WTC11 (cell line): ENCODE measurements around the gene HLCS.

Experiments used
- ATF2 ChIP-seq: sonication (generic); formaldehyde crosslinking; IDR thresholded peaks from 2 replicates; pipeline ENCODE4 v1.8.1; 2022; ENCODE audit warnings: low read depth, missing genetic modification reagents, borderline replicate concordance
- ATF3 ChIP-seq: sonication (generic); formaldehyde crosslinking; conservative IDR thresholded peaks from 2 replicates; pipeline ENCODE4 v1.8.1; 2022; ENCODE audit warnings: mild to moderate bottlenecking, missing genetic modification reagents
- CBFB ChIP-seq: sonication (generic); formaldehyde crosslinking; IDR thresholded peaks from 2 replicates; pipeline ENCODE4 v1.8.1; 2022; ENCODE audit warnings: mild to moderate bottlenecking, low read depth, missing genetic modification reagents
- CREM ChIP-seq: sonication (generic); formaldehyde crosslinking; IDR thresholded peaks from 2 replicates; pipeline ENCODE4 v1.8.1; 2022; ENCODE audit warnings: mild to moderate bottlenecking, missing genetic modification reagents, moderate library complexity
- CTCF ChIP-seq: fragments of 200-600 bp; IDR thresholded peaks from 2 replicates; pipeline ENCODE4 v1.8.0; 2022; ENCODE audit warnings: antibody characterized with exemption
- SP1 ChIP-seq: sonication (generic); formaldehyde crosslinking; conservative IDR thresholded peaks from 2 replicates; pipeline ENCODE4 v1.8.1; 2022; ENCODE audit warnings: missing genetic modification reagents
- ZBTB21 ChIP-seq: sonication (generic); formaldehyde crosslinking; IDR thresholded peaks from 2 replicates; pipeline ENCODE4 v1.8.1; 2023; ENCODE audit warnings: mild to moderate bottlenecking, missing genetic modification reagents, borderline replicate concordance
- ZNF512 ChIP-seq: sonication (generic); formaldehyde crosslinking; IDR thresholded peaks from 2 replicates; pipeline ENCODE4 v1.8.1; 2022; ENCODE audit warnings: missing genetic modification reagents, borderline replicate concordance

GRCh38 chr21:36874665-36875064 lies 91.8 kb downstream of the HLCS start:
- TF ChIP-seq ZNF512 (CRISPR knock-in tag) = no peak
- no peak for TF ChIP-seq CBFB (CRISPR knock-in tag)
- no peak for TF ChIP-seq ATF2
- TF ChIP-seq CTCF = no peak
- no peak for TF ChIP-seq ZBTB21 (CRISPR knock-in tag)
- no peak for TF ChIP-seq CREM (CRISPR knock-in tag)
- no peak for TF ChIP-seq SP1 (CRISPR knock-in tag)
- TF ChIP-seq ATF3 = no peak
